ENCODE data around the gene ZNF649.

- TF ChIP-seq CTCF (IDR thresholded peaks at IDR 0.05) (no peak), EP300 (IDR thresholded peaks at IDR 0.05) (no peak), POLR2A (IDR thresholded peaks at IDR 0.05) (no peak), POLR2AphosphoS5 (IDR thresholded peaks at IDR 0.05) (peak in 1 of 3 donors; percentile 27)
Measured at GRCh38 chr19:51904331-51905165, at the start of gene ZNF649.

All from suprapubic skin (tissue), 4 donors.